Measurements from ENCODE around the gene OR6B3.
A peak's percentile ranks its signal among the peaks of the same experiment; 100 is the strongest.
"Not testable (repeated sequence)": the region's sequence is repeated elsewhere in the genome, so short reads cannot be mapped to it uniquely, and the experiment has no call there.

OR6B3 gene

DNA sequence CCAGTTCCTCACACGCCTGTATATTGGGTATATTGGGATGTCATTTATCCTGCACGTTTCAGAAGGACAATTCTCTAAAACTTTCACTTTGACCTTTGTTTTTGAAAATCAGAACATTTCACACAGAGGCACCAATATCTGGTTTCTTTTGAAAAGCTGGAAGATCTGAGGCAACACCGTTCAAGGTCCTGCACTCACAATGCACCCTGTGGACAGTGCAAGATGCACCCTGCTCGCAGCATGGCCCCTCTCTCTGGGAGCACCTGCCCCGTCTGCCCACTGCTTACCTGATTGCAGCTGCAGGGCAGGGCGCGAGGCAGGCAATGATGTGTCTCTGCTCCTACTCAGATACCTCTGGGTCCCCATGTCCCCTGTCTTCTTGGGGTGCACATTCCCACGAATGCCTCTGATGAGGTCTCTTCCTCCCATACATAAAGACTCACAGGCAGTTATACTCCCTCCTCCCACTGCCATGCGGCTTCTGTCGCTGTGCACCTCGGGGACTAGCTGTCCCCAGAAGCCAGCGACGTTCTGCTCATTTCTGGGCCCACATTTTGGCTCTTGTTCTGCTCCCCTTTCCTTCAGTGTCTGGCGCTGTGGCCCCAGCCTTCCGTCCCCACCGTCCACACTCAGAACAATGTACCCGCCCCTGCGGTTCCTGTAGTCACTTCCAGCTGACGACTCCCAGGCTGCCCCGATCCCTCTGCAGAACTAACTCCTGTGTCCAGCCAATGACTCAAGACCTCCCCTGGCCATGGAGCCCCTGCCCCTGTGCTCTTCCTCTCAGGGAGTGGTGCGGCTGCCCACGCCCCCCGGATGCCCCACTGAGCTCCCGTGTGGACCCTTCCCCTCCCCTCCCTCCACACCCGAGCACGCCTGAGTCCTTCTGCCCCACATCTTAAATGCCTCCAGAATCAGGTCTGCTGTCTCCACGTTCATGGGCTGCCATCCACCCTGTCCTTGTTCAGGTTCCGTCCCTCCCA lies at the start of gene OR6B3:
Gene OR6B3 (minus strand): TSS at position 349 of the 983 bp plus-strand sequence.
- DNase-seq: no peak

DNA sequence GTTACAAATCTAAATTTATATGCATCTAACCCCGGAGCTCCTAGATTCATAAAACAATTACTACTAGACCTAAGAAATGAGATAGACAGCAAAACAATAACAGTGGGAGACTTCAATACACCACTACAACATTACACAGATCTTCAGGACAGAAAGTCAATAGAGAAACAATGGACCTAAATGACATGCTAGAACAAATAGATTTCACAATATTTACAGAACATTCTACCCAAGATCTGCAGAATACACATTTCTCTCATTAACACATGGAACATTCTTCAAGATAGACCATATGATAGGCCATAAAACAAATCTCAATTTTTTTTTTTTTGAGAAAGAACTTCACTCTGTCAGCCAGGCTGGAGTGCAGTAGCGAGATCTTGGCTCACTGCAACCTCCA lies 45.0 kb upstream of the OR6B3 start:
- DNase-seq: no peak

DNA sequence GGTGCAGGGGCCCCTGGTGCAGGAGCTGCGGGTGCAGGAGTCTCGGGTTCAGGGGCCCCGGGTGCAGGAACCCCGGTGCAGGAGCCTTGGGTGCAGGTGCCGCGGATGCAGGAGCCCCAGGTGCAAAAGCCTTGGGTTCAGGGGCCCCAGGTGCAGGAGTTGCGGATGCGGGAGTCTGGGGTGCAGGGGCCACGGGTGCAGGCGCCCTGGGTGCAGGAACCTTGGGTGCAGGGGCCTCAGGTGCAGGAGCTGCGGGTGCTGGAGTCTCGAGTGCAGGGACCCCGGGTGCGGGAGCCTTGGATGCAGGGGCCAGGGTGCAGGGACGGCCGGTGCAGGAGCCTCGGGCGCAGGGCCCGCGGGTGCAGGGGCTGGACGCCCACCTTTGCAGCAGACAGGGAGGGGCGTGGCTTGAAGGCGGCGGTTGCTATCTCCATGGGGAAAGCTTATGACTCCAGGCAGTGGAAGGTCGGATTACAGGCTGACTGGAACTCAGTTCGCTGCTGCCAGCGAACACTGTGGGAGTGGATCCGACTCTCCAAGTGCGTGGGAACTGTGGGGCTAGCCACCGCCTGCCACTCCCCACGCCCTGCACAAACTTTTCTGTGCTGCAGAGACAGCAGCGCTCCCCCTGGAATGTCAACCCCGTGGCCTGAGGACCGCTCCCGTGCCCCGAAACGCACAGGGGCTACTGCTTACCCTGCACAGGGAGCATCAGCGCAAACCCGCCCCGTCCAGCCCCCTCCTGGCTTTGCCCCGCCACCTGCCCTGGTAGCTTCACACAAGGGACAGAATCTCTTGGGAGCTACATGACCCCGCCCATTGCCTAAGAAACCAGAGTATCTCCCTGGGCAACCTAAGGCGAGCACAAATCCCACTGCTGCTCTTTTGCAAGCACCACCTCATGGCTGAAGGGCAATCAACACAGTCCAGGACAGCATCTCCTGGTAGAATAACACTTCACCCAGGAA lies 42.5 kb upstream of the OR6B3 start:
- DNase-seq: no peak

DNA sequence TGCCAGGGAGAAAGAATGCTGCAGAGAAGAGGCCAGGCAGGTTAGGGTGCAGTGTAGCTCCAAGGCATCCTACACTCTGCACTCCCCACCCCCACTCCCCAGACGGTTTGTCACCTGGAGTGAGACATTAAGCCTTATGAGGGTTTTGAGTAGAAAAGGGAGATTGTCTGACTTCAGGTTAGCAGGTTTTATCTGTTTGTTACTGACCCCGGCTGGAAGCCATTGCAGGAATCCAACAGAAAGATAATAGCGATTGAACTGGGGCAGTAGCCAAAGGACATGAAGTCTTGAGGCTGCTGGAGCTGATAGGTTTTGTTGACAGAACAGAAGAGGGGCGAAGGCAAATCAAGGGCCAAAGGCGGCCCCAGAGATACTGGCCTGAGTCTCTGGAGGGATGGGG lies 36.0 kb upstream of the OR6B3 start:
- no peak for DNase-seq

DNA sequence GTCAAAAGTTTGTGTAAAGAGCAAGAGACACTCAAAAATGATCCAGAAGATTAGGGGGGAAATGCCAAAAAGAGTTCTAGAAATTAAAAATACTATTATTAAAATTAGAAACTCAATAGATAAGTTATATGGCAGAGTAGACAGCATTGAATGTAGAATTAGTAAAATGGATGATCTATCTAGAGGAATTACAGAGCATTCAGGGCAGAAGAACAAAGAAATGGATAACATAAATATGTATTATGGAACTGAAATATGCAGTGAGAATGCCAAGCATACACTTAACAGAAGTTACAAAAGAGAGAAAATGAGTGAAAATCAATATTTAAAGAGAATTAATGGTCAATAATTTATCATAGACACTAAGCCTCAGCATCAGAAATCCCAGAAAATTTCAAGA lies 33.2 kb upstream of the OR6B3 start:
- DNase-seq: no peak

DNA sequence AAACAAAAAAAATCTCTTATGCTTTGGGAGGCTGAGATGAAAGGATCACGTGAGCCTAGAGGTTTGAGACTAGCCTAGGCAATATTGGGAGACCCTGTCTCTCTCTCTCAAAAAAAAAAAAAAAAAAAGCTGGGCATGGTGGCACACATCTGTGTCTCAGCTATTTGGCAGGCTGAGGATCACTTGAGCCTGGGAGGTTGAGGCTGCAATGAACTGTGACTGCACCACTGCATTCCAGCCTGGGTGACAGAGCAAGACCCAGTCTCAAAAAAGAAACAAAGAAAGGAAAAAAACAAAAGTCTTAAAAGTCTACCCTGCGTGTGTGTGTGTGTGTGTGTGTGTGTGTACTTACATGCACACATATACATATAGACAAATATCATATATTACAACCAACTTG lies 25.3 kb upstream of the OR6B3 start:
- no peak for DNase-seq

DNA sequence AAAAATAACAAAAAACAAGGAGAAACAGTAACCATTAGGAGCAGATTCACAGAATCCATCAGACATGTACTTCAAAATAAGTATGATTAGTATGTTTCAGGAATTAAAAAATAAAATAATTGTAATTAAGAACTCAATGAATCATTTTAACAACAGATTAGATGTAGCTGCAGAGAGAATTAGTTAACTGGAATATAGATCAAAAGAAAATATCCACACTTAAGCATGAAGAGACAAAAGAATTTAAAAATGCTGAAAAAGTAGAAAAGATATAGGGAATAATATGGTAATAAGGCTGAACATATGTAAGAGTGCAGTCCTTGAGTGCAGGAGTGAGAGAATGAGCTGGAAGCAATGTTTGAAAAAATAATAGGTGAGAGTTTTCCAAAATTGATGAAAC lies 24.1 kb upstream of the OR6B3 start:
- no peak for DNase-seq

DNA sequence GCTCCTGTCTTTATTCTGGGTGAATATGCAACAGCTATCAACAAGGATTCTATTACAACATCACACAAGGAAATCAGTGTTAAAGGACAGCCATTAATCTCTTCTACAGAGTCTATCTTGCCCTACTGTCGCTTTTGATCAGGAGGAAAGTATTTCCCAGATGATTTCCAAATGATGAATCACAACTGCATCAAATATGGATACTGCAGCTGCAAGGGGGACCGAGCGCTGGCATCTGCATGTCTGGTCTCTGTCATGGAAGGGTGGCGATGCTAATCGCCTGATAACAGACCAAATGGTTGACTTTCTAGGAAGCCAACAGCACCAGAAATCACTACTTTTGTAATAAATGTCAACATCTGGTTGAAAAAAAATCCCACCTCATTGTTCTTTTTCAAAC lies 21.2 kb upstream of the OR6B3 start:
- DNase-seq: no peak

DNA sequence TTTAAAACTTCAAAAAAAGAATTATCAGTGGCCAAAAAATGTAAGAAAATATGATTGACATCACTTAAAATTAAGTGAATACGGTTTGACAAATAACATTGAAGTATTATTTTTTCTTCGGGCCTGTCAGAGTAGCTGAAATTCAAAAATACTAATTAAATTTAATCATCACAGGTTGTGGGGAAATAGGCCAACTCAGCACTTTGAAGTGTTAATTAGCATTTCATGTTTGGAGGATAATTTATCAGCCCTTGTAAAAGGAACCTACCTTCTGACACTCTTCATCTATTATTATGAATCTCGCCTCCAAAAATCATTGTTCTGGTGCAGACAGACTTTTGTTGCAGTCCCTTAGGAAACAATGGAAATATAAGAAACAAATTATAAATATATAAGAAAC lies 17.6 kb upstream of the OR6B3 start:
- DNase-seq: no peak

DNA sequence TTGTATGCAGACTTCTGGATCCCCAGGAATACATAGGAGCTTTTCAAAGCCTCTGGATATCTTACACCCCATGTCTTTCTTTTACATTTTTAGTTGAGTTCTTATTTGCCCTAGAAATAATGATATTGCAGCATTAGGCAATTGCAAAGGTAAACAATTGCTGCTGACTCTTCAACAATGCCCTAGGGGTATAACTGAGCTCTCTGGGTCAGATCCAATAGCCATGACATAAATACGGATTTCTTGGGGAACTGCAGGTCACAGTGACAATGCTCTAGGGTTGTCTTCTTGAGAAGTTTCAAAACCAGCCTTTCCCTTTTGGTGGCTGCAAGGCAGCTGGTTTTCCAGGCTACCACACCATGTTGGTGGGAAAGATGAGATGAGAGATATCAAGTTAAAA lies 16.5 kb upstream of the OR6B3 start:
- DNase-seq: no peak

DNA sequence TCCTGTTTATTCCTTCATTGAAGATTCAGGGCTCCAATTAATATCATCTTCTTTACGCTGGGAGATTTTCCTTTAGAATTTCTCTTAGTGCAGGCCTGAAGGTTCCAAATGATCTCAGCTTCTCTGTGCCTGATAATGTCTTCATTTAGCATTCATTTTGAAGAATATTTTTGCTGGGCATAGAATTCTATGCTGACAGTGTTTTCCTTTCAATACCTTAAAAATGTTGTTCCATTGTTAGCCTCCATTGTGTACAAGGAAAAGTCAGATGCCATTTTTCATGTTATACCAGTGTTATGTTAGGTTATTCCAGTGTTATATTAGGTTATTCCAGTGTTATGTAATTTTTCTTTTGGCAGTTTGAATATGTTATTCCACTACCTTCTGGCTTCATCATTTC lies 14.9 kb upstream of the OR6B3 start:
- DNase-seq: no peak

DNA sequence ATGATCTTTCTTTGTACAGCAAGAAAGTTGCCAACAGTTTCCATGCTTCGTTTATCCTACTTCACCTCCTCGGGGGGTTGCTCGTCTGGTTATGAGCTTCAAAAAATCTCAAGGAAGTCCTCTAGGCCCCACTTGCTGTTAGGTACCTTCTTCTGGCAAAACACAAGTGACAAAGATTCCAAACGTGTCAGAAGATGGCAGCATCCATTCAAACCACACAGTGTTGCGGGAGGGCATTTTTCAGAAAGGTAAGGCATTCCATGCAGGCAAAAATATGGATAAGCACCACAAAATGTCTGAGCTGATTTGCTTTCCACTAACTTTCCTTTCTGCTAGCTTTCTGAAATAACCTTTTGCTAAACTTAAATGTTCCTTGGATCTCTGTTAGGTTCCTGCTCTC lies 13.2 kb upstream of the OR6B3 start:
- no peak for DNase-seq

DNA sequence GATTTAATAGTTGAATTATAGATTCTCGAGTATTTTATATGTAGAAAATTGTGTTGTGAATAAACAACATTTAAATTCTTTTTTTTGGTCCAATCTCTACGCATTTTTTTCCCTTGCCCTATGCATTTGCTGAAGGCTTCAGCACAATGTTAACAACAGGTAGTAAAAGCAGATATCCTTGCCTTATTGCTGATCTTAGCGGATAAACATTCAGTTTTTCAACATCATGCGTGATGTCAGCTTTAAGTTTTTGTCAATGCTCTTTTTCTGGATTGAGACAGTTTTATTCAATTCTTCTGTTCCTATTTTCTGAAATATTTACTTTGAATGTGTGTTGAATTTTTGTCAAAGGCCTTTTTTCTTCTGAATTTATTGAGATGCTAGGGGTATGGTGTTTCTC lies 11.6 kb upstream of the OR6B3 start:
- no peak for DNase-seq

DNA sequence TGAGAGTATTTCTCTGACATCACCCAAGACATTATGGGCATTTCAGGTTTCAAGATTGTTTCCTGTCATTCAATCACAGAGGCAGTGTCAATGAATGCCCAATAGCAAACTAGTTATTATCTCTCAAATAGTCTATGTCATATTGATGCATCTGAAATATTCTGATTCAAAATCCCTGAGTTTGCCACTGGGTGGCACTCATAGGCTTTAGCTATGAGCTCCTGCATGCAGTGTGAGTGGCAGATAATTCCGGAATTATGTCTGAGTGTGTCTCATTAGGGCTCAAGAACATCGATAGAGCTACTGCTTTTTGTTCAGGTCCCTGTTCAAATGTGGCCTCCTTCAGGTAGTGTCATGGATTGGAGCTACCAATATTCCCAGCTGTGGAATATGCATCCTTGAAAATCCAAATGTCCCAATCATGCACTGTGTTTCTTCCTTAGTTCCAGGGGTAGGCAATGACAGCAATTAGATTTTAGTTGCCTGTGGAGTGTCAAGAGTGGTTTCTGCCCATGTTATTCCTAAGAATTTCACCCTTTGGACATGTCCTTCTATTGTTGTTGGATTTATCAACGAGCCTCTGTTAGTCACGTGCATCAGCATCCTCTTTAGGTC lies 7.8 kb upstream of the OR6B3 start:
- DNase-seq: peak; percentile 53

DNA sequence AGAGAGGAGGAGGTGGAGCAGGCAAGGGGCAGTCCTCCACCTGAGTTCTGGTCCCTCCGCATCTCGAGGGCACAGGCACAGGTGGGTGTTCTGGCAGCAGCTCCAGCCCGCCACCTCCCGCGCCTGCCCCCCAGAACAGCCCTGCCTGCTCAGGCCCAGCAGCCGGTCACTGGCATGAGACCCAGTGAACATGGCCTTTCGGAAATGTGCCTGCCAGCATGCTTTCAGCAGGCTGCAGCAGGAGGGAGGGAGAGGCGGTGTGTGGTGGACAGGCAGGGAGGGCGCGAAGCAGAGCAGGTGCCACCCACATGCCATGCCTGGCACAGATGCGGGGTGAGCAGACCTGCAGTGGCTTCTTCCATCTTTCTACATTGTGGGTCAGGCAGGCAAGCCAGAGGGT lies 3.4 kb upstream of the OR6B3 start:
- DNase-seq: no peak

DNA sequence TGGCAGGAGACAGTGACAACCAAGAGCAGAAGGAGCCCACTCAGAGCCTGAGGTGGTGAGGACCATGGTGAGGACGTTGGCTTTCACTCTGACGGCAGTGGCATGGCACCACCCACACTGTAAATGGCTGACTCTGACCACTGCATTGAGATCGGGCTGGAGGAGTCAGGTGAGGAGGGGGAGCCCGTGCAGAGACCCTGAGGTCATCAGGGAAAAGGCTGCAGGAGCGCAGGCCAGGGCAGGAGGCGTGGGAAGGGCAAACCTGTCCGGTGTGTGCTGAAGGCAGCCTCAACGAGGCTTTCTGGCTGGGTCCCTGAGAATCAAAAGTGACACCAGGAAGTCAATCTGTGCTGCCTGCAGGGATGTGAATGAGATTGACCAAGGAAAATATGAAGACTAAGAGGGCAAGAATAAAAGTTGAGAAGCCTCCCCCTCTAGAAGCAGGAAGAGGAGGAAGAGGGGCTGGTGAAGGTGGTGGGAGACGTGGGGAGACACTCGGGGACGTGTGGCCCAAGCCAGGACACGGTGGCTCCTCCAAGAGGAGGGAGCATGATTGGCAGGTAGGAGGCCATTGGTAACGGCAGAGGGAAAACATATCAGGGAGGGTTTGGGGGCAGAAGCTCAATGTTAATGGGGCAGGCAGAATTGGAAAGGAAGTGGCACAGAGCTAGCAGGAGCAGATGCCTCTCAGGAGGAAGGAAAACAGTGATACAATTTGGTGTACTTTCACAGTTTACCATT lies 2.0 kb upstream of the OR6B3 start:
- DNase-seq: no peak

DNA sequence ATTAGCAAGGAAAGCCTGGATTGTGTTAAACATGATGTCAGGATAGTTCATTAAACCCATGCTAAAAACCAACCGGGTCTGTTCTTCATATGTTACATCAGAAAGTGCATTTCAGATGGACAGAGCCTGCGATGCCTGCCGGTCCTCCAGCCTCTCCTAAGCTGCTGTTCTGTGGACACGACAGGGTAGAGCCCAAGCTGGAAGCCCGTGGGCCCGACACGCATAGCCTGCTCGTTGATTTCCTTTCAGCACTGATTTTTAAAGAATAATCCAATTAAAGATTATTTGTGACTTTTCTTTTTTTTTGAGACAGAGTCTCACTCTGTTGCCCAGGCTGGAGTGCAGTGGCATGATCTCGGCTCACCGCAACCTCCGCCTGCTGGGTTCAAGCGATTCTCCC lies 797 bp downstream of the OR6B3 start:
- no peak for DNase-seq

DNA sequence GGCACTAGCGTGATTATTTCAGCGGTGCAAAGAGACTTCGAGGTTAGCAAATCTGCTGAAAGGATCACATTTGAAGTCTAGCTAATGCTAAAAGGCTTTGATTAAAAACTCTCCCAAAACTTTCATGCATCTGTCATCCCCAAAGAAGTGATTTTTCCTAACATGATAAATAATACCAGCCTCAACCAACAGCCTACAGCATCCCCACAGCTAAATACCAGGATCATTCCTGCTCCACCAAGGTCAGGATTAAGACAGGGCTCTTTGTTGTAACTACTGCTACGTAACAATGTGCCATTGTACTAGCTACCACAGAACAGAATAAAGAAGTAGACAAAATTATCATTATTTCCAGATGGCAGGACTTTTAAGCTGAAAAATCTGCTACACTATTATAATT lies 1.6 kb downstream of the OR6B3 start:
- no peak for DNase-seq

DNA sequence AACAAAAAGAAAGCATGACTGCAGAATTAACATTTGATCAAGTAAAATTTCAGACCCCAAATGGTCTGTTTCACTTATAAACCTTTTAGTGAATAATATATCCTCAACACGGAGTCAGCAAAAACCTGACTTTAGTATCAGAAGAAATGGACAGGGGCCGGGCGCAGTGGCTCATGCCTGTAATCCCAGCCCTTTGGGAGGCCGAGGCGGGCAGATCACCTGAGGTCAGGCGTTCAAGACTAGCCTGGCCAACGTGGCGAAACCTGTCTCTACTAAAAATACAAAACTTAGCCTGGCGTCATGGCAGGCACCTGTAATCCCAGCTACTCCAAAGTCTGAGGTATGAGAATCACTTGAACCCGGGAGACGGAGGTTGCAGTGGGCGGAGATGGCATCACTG lies 3.0 kb downstream of the OR6B3 start:
- DNase-seq: no peak

DNA sequence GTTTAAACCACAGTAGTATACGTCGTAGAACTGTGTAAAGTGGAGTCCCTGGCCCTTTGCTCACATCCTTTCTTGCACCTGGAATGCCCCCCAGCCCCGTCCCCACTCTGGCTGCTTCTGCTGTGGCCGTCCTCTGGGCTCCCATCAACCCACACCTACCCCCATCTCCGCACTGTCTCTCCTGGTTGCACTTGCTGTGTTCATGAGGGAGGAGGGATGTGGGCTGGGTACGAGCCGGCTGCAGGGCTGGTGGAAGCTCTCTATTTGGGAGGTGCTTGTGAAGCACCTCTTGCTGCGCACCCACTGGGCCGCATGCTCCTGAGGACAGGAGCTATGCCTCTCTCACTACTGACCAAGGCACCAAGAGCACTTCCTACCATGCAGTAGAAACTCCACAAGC lies 5.1 kb downstream of the OR6B3 start:
- DNase-seq: no peak

DNA sequence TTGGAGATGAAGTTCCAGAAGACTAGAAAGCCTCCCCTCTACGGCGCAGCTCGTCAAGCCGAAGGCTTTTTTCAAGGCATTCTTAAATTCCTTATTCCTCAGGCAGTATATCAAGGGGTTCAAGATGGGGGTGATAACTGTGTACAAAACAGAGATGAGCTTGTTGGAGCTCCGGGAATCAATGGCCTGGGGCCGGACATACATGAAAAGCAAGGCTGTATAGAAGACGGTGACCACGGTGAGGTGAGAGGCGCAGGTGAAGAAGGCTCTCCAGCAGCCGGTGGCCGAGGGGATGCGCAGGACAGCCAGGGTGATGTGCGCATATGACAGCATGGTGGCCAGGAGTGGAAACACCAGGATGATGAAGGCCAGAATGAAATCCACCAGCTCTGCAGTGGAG lies 8.2 kb downstream of the OR6B3 start:
- DNase-seq: no peak

DNA sequence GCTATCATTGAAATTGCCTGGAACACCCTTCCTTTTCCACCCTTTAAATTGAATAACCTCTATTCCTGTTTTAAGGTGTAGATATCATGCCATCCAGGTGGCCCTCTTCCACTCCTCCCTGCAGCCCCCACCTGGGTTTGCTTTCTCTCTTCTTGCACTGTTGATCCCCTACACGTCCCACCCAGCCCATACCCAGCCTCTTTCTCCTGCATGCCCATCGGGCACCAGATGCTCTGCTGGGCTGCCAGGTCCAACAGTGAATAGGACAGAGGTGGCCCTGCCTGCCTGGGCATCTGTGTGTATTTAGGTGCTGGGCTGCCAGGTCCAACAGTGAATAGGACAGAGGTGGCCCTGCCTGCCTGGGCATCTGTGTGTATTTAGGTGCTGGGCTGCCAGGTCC lies 9.2 kb downstream of the OR6B3 start:
- not testable (repeated sequence) for DNase-seq

Data from stimulated activated CD8-positive, alpha-beta memory T cell treated with anti-CD3 and anti-CD28 coated beads, Interleukin-4, amount 100 ng/mL, for 48 hours (primary cell).